OCI-LY3 (cell line): ENCODE data around the gene SURF2.

Experiments
- H2AFZ ChIP-seq: fragments of 200-600, 300-600 bp; shearing (Covaris generic); 2 replicates; pipeline ENCODE4 v1.6.0; 2014; ENCODE audit warnings: antibody characterized with exemption, low read depth, low read length
- H3K27ac ChIP-seq: fragments of 200-600, 300-600 bp; sonication (generic); 2 replicates; pipeline ENCODE4 v1.5.1; 2014; ENCODE audit warnings: mild to moderate bottlenecking, low read length, moderate library complexity, mixed read lengths
- H3K27me3 ChIP-seq: fragments of 200-600, 300-600 bp; sonication (generic); 2 replicates; pipeline ENCODE4 v1.6.1; 2014; ENCODE audit warnings: low read depth, low read length, mixed read lengths
- H3K36me3 ChIP-seq: fragments of 200-600, 300-600 bp; sonication (generic); replicated peaks from 2 replicates; pipeline ENCODE3; 2014; ENCODE audit warnings: low read depth, low read length, mixed read lengths
- H3K4me1 ChIP-seq: fragments of 300-600, 200-600 bp; sonication (generic); 2 replicates; pipeline ENCODE4 v1.6.1; 2014; ENCODE audit warnings: low read length, mixed read lengths
- H3K4me2 ChIP-seq: fragments of 200-600, 300-600 bp; sonication (generic); 2 replicates; pipeline ENCODE4 v1.6.1; 2014; ENCODE audit warnings: low read length, mixed read lengths
- H3K4me3 ChIP-seq: fragments of 300-600, 200-600 bp; sonication (generic); 2 replicates; pipeline ENCODE4 v1.5.1; 2014; ENCODE audit warnings: antibody characterized with exemption, mild to moderate bottlenecking, low read length, moderate library complexity
- H3K79me2 ChIP-seq: fragments of 300-600, 200-600 bp; shearing (Covaris generic); 2 replicates; pipeline ENCODE4 v1.6.1; 2014; ENCODE audit warnings: mild to moderate bottlenecking, low read length, mixed read lengths
- H3K9ac ChIP-seq: fragments of 300-600, 200-600 bp; shearing (Covaris generic); 2 replicates; pipeline ENCODE4 v1.6.0; 2014; ENCODE audit warnings: mild to moderate bottlenecking, low read length, moderate library complexity
- H3K9me3 ChIP-seq: fragments of 200-600, 300-600 bp; shearing (Covaris generic); 2 replicates; pipeline ENCODE4 v1.6.1; 2014; ENCODE audit warnings: low read length, mixed read lengths; ENCODE audit not compliant: insufficient read depth
- H4K20me1 ChIP-seq: fragments of 200-600, 300-600 bp; sonication (generic); 2 replicates; pipeline ENCODE4 v1.6.1; 2016; ENCODE audit warnings: low read length, mixed read lengths; ENCODE audit not compliant: insufficient read depth
- EZH2phosphoT487 ChIP-seq: fragments of 200-600 bp; shearing (Covaris generic); IDR thresholded peaks from 2 replicates; pipeline ENCODE4 v1.6.1; 2018; ENCODE audit warnings: antibody characterized with exemption, mixed run types, low read depth
- TF ChIP-seq, protein P1 (sequence below): fragments of 200-600, 300-600 bp; sonication (generic); IDR thresholded peaks from 2 replicates; pipeline ENCODE4 v1.5.1; 2014; ENCODE audit warnings: antibody characterized with exemption, low read length, low read depth

SURF2 gene

DNA sequence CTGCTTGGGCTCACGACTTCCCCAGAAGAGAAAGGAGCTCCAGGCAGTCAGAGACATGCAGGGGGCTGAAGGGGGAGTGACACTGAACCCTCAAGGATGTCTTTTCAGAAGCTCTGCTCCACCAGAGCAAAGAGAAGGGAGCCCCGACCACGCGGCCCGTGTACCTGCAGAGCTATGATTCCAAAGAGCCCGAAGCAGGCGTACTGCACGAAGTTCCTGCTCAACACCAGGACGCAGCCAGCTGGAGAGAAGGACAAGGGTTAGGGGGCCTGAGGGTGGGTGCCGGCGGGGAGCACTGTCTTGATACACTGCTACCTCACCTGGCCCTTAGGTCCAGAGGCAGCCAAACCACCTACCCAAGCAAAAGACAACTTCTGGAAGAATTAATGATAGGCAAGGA lies 10.1 kb downstream of the SURF2 start:
- no peak overlapping the region for H3K4me3 ChIP-seq

DNA sequence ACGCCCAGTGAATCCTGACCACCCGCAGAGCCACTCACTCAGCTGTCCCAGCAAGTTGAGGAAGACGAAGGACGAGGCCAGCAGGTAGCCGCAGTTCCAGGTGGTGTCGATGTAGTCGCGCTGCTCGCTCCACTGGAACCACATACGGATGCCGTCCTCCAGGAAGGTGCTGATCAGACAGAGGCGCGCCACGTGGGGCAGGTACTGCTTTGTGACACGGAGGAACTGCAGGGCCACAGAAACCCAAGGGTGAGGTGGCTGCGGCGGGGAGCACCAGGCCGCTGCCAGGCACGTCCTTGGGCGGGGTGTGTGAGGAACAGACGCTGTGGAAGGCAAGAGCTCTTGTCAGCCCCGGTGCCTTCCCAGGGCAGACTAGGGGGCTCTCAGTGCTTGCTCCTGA lies 10.9 kb downstream of the SURF2 start:
- peaks cover 67% of the 10 kb centered on the region for H3K79me2 ChIP-seq
- H2AFZ ChIP-seq = no peak overlapping the region
- H3K9ac ChIP-seq = no peak overlapping the region
- H3K27ac ChIP-seq = no peak overlapping the region
- no peak overlapping the region for H3K4me2 ChIP-seq
- H3K36me3 ChIP-seq = peaks cover 82% of the 10 kb centered on the region
- no peaks in the 10 kb centered on the region for H3K9me3 ChIP-seq
- H3K4me3 ChIP-seq = no peak overlapping the region
- no peaks in the 10 kb centered on the region for H3K27me3 ChIP-seq
- no peak for TF ChIP-seq EZH2phosphoT487
- TF ChIP-seq, protein P1, sequence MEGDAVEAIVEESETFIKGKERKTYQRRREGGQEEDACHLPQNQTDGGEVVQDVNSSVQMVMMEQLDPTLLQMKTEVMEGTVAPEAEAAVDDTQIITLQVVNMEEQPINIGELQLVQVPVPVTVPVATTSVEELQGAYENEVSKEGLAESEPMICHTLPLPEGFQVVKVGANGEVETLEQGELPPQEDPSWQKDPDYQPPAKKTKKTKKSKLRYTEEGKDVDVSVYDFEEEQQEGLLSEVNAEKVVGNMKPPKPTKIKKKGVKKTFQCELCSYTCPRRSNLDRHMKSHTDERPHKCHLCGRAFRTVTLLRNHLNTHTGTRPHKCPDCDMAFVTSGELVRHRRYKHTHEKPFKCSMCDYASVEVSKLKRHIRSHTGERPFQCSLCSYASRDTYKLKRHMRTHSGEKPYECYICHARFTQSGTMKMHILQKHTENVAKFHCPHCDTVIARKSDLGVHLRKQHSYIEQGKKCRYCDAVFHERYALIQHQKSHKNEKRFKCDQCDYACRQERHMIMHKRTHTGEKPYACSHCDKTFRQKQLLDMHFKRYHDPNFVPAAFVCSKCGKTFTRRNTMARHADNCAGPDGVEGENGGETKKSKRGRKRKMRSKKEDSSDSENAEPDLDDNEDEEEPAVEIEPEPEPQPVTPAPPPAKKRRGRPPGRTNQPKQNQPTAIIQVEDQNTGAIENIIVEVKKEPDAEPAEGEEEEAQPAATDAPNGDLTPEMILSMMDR = no peak
- no peaks in the 10 kb centered on the region for H3K4me1 ChIP-seq
- peaks cover 65% of the 10 kb centered on the region for H4K20me1 ChIP-seq

More for the DNA sequence above, 10.1 kb downstream of the SURF2 start:
- no peaks in the 10 kb centered on the region for H3K9me3 ChIP-seq
- H3K9ac ChIP-seq = no peak overlapping the region
- peaks cover 59% of the 10 kb centered on the region for H3K79me2 ChIP-seq
- peaks cover 57% of the 10 kb centered on the region for H4K20me1 ChIP-seq
- no peaks in the 10 kb centered on the region for H3K4me1 ChIP-seq
- no peak for TF ChIP-seq EZH2phosphoT487
- TF ChIP-seq, protein P1 = no peak
- peaks cover 87% of the 10 kb centered on the region for H3K36me3 ChIP-seq
- no peaks in the 10 kb centered on the region for H3K27me3 ChIP-seq
- H3K27ac ChIP-seq = no peak overlapping the region
- H2AFZ ChIP-seq = no peak overlapping the region
- H3K4me2 ChIP-seq = no peak overlapping the region

DNA sequence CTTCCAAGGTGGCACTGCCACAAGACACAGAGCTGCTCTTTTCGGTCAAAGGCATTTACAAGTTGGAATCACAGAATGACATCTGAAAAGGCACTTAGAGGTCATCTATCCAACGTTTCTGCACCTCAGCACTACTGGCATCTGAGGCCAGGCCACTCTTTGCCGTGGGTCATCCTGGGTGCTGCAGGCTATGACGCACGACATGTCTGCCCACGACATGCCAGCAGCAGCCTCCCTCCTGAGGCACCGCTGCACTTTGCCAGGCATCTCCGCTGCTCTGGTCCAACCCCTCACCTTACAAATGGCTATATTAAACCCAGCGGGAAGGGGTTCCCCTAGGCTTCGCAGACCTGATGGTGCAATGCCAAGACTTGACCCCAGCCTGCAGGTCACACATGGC lies 11.4 kb downstream of the SURF2 start:
- peaks cover 71% of the 10 kb centered on the region for H4K20me1 ChIP-seq
- H3K79me2 ChIP-seq = peaks cover 73% of the 10 kb centered on the region

DNA sequence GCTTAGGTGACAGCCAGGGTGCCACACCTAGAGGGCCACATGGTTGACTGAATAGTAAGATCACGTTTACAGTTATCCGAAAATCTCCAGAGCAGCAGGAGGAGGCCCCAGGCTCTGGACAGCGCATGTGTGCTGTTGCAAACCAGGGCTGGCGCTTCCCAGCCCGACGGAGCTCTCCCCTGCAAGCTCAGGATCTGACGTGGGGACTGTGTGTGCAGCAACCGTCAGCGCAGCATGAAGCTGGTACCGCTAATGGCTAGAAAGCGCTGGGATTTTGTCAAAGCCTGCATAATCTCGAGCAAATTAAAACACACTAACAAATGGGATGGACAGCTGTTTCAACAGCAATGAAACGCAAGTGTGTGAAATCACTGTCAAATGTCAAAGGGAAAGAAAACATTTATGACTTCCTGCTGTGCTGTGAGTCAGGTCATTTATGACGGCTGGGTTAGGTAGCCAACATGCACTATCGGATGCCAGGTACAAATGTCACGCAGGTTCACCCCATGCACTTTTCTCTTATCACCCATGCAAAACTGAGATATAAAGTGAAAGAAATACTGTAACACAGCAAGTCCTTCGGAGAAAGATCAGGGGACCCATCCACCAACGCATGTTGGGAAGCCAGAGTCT lies 12.0 kb downstream of the SURF2 start:
- H3K4me1 ChIP-seq = no peaks in the 10 kb centered on the region
- peaks cover 78% of the 10 kb centered on the region for H3K79me2 ChIP-seq
- H2AFZ ChIP-seq = no peak overlapping the region
- no peaks in the 10 kb centered on the region for H3K9me3 ChIP-seq
- no peak overlapping the region for H3K4me2 ChIP-seq
- no peak overlapping the region for H3K9ac ChIP-seq
- H3K27me3 ChIP-seq = no peaks in the 10 kb centered on the region
- H4K20me1 ChIP-seq = peaks cover 76% of the 10 kb centered on the region
- TF ChIP-seq EZH2phosphoT487 = no peak
- TF ChIP-seq, protein P1 = no peak
- H3K36me3 ChIP-seq = peaks cover 81% of the 10 kb centered on the region
- no peak overlapping the region for H3K4me3 ChIP-seq
- no peak overlapping the region for H3K27ac ChIP-seq

More for the DNA sequence above, 11.4 kb downstream of the SURF2 start:
- no peak overlapping the region for H3K27ac ChIP-seq
- no peaks in the 10 kb centered on the region for H3K4me1 ChIP-seq
- peaks cover 82% of the 10 kb centered on the region for H3K36me3 ChIP-seq
- H3K9ac ChIP-seq = no peak overlapping the region
- TF ChIP-seq EZH2phosphoT487 = no peak
- TF ChIP-seq, protein P1 = no peak
- no peak overlapping the region for H2AFZ ChIP-seq
- H3K4me2 ChIP-seq = no peak overlapping the region
- no peak overlapping the region for H3K4me3 ChIP-seq
- no peaks in the 10 kb centered on the region for H3K27me3 ChIP-seq
- H3K9me3 ChIP-seq = no peaks in the 10 kb centered on the region
